T-helper 1 cell treated with Interleukin-12 subunit alpha and Interleukin-12 subunit beta and Interleukin-4 antibody, amounts not matched to agents 30 ng/mL and 1 ng/mL, for 36 hours (primary cell): ENCODE data around the gene LRRTM4. TPM values are rescaled to one million over a fixed set of nuclear protein-coding genes. Genes with fewer than 3 reads are reported as not detected.
"Not testable (repeated sequence)": the region's sequence is repeated elsewhere in the genome, so short reads cannot be mapped to it uniquely, and the experiment has no call there.

Experiments used
- intact Hi-C: fragments of 100-400 bp; cut with micrococcal nuclease; formaldehyde crosslinking; loops from one replicate; pipeline ENCODE4 v1.15.1; 2024
- total RNA-seq: library from RNA; stranded (reverse); gene quantifications from 2 replicates; pipeline ENCODE4 v1.2.3, GENCODE V29; 2022

The LRRTM4 gene
- total RNA-seq, 1 donor from 2014 or later, result not detected

DNA sequence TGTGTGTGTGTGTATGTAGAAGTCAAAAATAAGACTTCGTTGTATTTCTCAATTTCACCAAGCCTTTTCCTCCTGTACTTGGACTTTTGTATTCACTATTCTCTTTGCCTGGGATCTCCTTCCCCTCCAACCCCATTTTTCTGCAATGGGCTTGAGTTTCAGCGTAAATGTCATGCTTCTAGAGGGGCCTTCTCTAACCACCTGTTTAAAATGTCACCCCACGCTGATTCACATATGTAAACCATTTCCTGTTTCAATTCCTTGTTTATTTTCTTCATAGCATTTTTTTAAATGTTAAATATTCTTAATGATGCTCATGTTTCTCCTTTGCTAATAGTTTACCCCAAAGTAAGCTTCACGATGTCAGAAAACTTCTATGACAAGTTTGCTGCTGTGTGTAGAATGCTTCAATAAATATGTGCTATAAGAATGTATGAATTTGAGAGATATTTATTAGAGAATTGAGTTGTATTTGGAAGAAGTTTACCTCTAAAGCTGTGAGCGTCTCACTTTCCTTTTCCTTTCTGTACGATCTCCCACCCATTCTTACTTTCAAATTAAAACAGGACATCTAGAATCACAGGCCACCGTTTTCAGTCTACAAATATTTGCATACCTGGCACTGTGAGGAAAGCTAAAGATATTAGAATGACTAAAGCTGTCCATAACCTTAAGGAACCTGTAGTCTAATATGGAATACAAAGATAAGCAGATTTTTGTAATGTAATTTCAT is 762.4 kb downstream of the LRRTM4 start:
- intact Hi-C loops, result no loop called here

DNA sequence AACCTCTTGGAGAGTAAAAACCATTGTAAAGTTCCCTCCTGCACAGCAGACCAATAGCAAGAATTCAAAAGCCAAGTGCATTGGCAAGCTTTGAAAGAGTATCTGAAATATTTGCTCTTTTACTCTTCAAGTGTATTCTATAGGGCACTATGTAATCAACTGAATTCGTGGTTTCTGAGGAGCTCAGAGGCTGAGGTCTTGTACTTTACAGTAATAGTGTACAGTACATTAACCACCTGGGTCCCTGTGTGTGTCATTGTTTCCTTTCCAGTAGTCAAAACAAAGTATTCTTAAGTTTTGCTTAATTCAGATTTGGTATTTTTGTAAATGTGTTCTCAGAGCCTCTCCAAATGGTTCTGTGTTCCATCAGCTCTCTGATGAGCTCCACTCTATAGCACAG is 769.7 kb downstream of the LRRTM4 start:
- intact Hi-C loops, result no loop called here

DNA sequence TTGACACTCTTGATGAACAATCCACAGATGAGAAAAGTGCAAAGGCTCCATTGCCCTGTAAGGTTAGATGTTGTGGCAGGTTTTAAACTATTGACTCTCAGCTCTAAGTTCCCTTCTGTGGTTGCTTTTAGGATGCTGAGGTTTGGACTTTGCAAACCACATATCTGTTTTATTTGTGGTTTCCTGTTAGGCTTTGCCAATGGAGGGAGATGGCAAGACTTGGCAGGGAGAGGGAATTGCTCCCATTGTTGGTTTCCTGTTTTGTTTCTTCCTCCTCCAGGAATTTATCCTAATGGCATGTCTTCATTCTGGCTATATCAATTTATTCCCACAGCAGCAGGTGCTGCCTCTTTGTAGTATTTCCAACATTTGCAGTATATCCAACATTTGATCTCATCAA is 772.3 kb downstream of the LRRTM4 start:
- intact Hi-C loops, result no loop called here

DNA sequence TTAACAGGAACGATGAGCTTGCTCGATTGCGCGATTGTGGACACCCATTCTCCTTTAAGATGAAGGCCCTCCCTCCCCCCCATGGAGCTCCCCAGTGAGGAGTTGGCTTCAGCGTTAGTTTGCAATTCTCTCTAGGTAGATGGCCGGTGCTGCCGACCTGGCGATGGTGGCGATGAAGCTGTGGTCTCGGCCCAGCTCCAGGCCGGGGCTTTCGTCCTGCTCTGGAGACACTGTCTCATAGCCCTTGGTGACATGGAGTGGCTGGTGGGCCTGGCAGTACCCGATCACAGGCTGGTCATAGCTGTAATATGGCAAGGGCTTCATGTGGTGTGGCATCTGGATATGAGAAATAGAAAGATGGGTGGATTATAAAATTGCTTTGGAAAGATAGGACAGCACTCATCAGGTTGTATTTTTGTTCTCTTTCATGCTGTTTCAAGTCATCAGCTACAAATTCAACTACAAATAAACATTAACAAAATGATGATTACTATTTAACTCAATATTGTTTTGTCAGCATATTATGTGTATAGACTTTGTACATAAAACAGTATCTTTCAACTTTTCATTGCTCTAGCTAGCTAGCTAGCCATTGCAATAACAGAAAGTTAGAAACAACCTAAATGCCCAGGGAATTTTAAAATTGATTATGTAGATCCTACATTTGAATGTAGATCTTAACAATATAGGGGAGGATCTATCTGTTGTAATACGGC is 773.4 kb downstream of the LRRTM4 start:
- intact Hi-C loops, result no loop called here

DNA sequence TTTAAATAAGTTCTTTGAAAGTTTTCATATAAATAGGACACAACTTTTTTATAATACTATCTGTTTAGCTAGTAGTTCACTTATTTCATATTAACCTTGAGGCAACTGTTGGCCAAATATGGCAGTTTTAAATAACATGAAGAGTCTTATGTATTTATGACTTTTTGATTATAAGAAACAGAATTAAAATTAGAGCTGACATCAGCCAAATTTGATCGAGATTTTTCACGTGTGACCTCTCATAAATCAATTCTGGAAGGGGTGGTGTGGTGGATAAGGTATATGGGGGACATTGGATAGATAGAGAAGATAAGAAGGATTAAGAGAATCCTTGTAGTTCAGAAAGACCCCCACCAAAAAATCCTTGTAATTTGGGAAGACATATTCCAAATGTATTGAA is 776.6 kb downstream of the LRRTM4 start:
- intact Hi-C loops, result no loop called here

DNA sequence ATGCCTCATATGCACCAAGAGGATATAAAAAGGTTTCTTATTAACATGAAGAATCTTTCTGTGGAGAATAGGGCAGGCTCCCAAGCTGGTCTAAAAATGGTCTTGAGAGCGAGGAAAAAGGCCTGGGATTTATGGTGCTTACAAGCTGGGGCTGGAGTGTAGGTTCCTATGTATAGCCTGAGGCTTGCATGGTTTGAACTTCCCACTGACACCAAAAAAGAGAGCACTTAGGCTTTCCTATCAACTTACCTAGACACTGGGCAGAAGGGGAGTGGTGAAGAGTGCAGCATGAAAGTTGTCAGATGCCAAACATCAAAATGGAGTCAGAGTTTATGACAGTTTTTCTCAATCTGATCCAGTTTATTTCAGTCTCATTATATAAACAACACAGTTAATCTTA is 784.6 kb downstream of the LRRTM4 start:
- intact Hi-C loops, result no loop called here

DNA sequence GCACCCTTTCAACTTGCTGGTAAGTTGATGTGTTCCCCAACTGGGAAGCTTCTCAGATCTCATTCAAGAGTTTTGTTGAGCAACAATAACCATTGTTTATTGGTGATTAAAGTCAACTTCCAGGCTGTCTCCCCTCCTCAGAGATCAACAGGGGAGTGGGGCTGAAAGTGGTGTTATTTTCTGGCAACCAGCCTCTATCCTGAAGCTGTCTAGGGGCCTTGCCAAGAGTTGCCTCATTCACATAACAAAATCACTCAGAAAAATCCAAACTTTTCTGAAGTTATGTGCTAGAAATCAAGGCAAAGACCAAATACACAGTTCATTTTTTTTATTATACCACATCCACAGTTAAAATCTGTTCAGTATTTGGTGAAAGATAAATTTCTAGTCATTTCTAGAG is 788.4 kb downstream of the LRRTM4 start:
- intact Hi-C loops, result no loop called here

DNA sequence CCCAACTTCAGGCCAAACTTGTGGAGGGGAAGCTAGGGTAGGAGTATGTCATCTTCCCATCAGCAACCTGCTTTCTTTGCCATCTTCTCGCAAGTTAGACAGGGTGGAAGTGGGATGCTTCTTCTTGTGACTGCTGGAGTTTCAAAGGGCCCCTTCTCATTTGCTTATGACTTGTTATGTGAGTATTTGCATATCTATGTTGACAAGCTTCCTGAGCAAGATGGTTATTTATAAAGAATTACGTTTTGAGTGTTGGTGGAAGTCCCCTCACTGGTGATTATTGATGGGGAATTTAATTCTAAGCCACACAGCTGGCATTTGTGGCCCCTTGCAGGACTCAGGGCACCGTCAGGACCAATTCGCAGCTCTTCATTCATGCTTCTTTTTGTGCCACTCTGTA is 791.0 kb downstream of the LRRTM4 start:
- intact Hi-C loops, result no loop called here

DNA sequence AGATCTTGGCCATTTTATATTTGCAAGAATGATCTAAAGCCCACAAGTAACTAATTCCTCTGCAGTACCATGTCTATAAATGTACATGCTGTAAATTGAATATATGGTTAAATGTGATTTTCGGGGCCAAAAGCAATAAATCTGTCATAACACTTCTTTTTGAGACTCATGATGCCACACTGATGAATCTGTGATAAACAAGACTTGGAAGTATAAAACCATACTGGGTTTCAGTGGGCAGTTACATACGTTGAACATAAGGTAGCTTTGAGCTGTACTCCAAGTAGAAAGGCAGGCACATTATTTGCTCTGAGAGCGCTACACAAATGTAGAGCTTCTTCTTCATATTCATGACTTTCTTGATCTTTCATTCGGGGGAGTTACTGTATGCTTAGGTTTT is 792.2 kb downstream of the LRRTM4 start:
- intact Hi-C loops, result no loop called here

DNA sequence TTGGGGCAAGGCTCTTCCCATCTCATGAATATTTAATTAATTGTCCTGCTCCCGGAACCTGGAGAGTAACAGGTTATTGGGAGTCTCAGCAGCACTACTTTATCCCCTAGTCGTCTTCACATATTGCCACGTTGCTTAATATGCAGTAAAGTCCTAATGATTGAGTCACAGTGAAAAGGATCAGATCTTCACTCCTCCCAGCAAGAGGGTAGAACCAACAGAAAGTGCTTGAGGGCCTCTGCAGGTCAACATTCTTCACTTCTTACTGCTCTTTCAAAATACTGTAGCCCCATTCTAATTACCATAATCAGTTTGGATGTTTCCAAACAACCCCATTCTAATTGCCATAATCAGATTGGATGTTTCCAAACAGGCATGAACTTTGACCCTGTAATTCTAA is 801.0 kb downstream of the LRRTM4 start:
- intact Hi-C loops, result no loop called here

DNA sequence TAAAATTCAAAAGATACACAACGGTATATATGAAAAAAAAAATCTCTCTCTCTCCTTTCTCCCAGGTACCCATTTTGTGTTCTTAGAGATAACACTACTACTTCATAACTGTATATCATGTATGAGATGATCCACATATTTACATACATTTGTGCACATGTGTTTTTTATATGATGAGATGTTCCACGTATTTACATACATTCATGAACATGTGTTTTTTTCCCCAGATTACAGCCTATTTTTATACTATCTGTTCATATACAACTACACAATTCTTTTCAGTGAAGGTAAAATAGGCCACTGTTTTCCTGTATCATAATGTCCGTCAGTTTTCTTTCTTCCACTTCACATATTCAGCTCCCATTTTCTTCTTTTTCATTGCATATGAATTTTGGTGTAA is 808.9 kb downstream of the LRRTM4 start:
- intact Hi-C loops, result no loop called here

DNA sequence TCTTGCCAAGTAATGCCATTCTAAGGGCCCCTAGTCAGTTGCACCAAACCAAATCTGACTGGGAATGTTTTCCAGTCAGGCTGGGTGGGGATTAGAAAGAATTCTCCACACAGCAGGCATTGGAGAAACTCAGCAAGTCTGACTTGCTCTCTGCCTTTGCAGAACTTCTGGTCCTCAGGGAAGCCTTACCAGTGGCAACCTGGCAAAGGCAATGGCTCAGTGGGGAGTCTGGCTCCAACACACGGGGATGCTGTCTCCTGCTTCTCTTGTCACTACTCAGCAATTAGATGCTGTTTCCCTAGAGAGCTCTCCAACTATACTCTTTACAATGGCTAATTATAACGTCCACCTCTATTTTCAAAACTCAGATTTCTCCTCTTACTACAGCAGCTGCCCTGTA is 810.7 kb downstream of the LRRTM4 start:
- intact Hi-C loops, result no loop called here

DNA sequence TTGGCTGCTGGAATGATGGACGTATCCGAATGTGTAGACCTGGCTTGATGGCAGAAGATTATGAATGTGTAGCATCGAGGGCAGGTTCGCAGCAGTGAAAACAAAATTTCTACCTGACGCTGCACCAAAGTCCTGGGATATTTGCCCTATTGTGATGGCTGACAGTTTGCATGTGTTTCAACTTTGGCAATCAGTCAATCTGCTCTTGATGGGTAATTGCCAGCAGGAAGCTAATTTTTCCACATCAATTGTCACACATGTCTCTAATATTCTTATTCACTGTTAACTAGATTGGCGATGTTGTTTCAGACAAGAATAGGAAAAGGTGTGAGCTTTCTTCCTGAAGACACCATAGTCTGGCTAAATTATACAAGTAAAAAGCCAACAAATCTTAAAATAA is 821.3 kb downstream of the LRRTM4 start:
- intact Hi-C loops, result no loop called here

DNA sequence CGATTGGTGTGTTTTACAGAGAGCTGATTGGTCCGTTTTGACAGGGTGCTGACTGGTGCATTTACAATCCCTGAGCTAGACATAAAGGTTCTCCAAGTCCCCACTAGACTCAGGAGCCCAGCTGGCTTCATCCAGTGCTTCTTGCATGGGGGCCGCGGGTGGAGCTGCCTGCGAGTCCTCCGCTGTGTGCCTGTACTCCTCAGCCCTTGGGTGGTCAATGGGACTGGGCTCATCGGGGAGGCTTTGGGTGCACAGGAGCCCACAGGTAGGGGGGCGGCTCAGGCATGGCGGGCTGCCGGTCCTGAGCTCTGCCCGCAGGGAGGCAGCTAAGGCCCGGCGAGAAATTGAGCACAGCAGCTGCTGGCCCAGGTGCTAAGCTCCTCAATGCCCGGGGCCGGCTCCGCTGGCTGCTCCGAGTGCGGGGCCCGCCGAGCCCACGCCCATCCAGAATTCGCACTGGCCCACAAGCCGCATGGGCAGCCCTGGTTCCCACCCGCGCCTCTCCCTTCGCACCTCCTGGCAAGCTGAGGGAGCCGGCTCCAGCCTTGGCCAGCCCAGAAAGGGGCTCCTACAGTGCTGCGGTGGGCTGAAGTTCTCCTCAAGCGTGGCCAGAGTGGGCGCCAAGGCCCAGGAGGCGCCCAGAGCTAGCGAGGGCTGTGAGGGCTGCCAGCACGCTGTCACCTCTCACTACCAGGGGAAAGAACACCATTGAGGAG is 824.0 kb downstream of the LRRTM4 start:
- intact Hi-C loops, result not testable (repeated sequence)
